T-cell (primary cell): ENCODE measurements around the gene H6PD. TPM values are rescaled to one million over a fixed set of nuclear protein-coding genes. Genes with fewer than 3 reads are reported as not detected.
A peak's percentile ranks its signal among the peaks of the same experiment; 100 is the strongest.

Source experiments
- ATAC-seq, 4 experiments: fragments of 200-7000 bp in 3 of 4; fragments of 150-1000 bp in 1 of 4; cut with Tn5 transposase; replicated peaks in 1 of 4; 1 replicate in 3 of 4; 2 replicates in 1 of 4; pipeline ENCODE4 v1.10.0; 2021; ENCODE audit warnings: moderate library complexity in 3 of 4, mild to moderate bottlenecking in 2 of 4, moderate number of reproducible peaks in 1 of 4
- CTCF ChIA-PET, 2 donors: fragments of 300-600 bp; sonication (Branson Sonifier 250); formaldehyde crosslinking; loops; one replicate each; lab custom pipeline; 2022; ENCODE audit warnings: antibody characterized with exemption in 2 of 2; lab: Charles Lee
- POLR2A ChIA-PET, 2 donors: fragments of 300-600 bp; sonication (Branson Sonifier 250); formaldehyde crosslinking; loops; one replicate each; lab custom pipeline; 2022; ENCODE audit warnings: antibody characterized with exemption in 2 of 2; lab: Charles Lee
- DNase-seq, 35 experiments: peaks; one replicate each; pipeline versions ENCODE4 v3.0.0 to v3.0.0-alpha.2; 2013 to 2023
- H3K27ac ChIP-seq: one replicate; pipeline ENCODE4 v1.5.1; 2013; ENCODE audit warnings: low read length
- H3K27me3 ChIP-seq, 2 experiments: replicated peaks in 1 of 2; 1 replicate in 1 of 2; 2 replicates in 1 of 2; pipeline versions ENCODE4 v1.6.1 to v1.7.0; 2013; ENCODE audit warnings: low read length in 1 of 2, mixed read lengths in 1 of 2; ENCODE audit not compliant: control insufficient read depth in 2 of 2, insufficient read depth in 2 of 2; ENCODE audit errors: extremely low read depth in 1 of 2
- H3K36me3 ChIP-seq, 2 donors: 1 replicate in 1 of 2; 2 replicates in 1 of 2; pipeline versions ENCODE4 v1.6.1 to v1.7.0; 2013; ENCODE audit warnings: low read length in 1 of 2; ENCODE audit not compliant: control insufficient read depth in 2 of 2, insufficient read depth in 1 of 2; ENCODE audit errors: extremely low read depth in 1 of 2
- H3K4me1 ChIP-seq, 2 experiments: 1 replicate in 1 of 2; 2 replicates in 1 of 2; pipeline versions ENCODE4 v1.6.1 to v1.7.0; 2013; ENCODE audit warnings: low read length in 2 of 2, mixed read lengths in 1 of 2; ENCODE audit not compliant: insufficient read depth in 2 of 2, control insufficient read depth in 1 of 2; ENCODE audit errors: extremely low read depth in 1 of 2
- H3K4me3 ChIP-seq, 2 donors: 1 replicate in 1 of 2; 2 replicates in 1 of 2; pipeline versions ENCODE4 v1.5.1 to v1.7.0; 2013; ENCODE audit warnings: mild to moderate bottlenecking in 2 of 2, low read length in 1 of 2, moderate library complexity in 1 of 2; ENCODE audit not compliant: control insufficient read depth in 1 of 2; ENCODE audit errors: extremely low read depth in 1 of 2
- H3K9me3 ChIP-seq: 2 replicates; pipeline ENCODE4 v1.7.0; 2013
- H3K27ac Mint-ChIP-seq, 2 donors: one replicate each; pipeline ENCODE4 v1.8.0; 2020 to 2021; ENCODE audit warnings: mild to moderate bottlenecking in 2 of 2, mixed read lengths in 2 of 2
- H3K27me3 Mint-ChIP-seq, 2 donors: one replicate each; pipeline ENCODE4 v1.8.0; 2021 to 2022; ENCODE audit warnings: mixed read lengths in 2 of 2
- H3K36me3 Mint-ChIP-seq: one replicate; pipeline ENCODE4 v1.8.0; 2021; ENCODE audit warnings: mixed read lengths
- H3K4me1 Mint-ChIP-seq, 3 donors: one replicate each; pipeline ENCODE4 v1.8.0; 2020 to 2022; ENCODE audit warnings: mixed read lengths in 3 of 3, mild to moderate bottlenecking in 1 of 3
- H3K4me3 Mint-ChIP-seq, 3 donors: one replicate each; pipeline ENCODE4 v1.8.0; 2020 to 2022; ENCODE audit warnings: mild to moderate bottlenecking in 3 of 3, mixed read lengths in 3 of 3, moderate library complexity in 3 of 3
- H3K9me3 Mint-ChIP-seq, 3 donors: one replicate each; pipeline ENCODE4 v1.8.0; 2020 to 2022; ENCODE audit warnings: mixed read lengths in 3 of 3
- WGBS: methylation state at CpG from one replicate; pipeline ENCODE4 v1.1.5; 2013; ENCODE audit warnings: missing lambda C conversion rate; ENCODE audit not compliant: insufficient coverage; 5-methylcytosine and 5-hydroxymethylcytosine counted together
- total RNA-seq, 35 experiments: library from RNA in 6 of 35; stranded (reverse) in 6 of 35; fragments of 120-200 nt in 1 of 35; gene quantifications; one replicate each; pipeline versions ENCODE4 v1.2.1 to v1.2.4 and lab custom pipeline; 2013 to 2026

The H6PD gene
- total RNA-seq, 5 donors from 2014 or later (not counting 1 experiment from before 2014, with no cell fraction given): 17.6 to 26.5 (median 23.9) TPM

- Mint-ChIP-seq H3K4me1 (peaks cover 29 to 32% (median 31%) of the 10 kb centered on the region in 3 donors), H3K27ac (no peak overlapping the region), H3K4me3 (no peak overlapping the region), H3K9me3 (no peaks in the 10 kb centered on the region), H3K36me3 (no peaks in the 10 kb centered on the region), H3K27me3 (peaks cover 69 to 90% of the 10 kb centered on the region in 2 donors)
- H3K27ac ChIP-seq: no peak overlapping the region
- ChIA-PET POLR2A (no interaction called here), CTCF (no interaction called here)
- ATAC-seq (peak; percentile 51 to 73 (median 65)), DNase-seq (peak in 15 of 35 experiments; percentile 10 to 42 (median 17))
- no peaks in the 10 kb centered on the region for H3K36me3 ChIP-seq
- 7% methylated on average over 5 of the region's 11 CpGs for WGBS
- H3K4me1 ChIP-seq: peaks cover 7 to 31% of the 10 kb centered on the region in 2 experiments
- H3K27me3 ChIP-seq: peaks cover 12 to 72% of the 10 kb centered on the region in 2 experiments
- no peak overlapping the region for H3K4me3 ChIP-seq
- H3K9me3 ChIP-seq: no peaks in the 10 kb centered on the region
Observed at GRCh38 chr1:9203511-9203982, 31.0 kb upstream of the H6PD start.

- Histone ChIP-seq H3K4me1 (peaks cover 7 to 31% of the 10 kb centered on the region in 2 experiments), H3K36me3 (no peaks in the 10 kb centered on the region), H3K27ac (no peak overlapping the region), H3K4me3 (no peak overlapping the region), H3K27me3 (peaks cover 12 to 74% of the 10 kb centered on the region in 2 experiments), H3K9me3 (no peaks in the 10 kb centered on the region)
- Mint-ChIP-seq H3K27me3 (peaks cover 68 to 89% of the 10 kb centered on the region in 2 donors), H3K9me3 (no peaks in the 10 kb centered on the region), H3K27ac (no peak overlapping the region), H3K36me3 (no peaks in the 10 kb centered on the region), H3K4me3 (no peak overlapping the region), H3K4me1 (peaks cover 29 to 32% (median 31%) of the 10 kb centered on the region in 3 donors)
- 91% methylated on average over 4 of the region's 7 CpGs for WGBS
- ATAC-seq: no peak
- DNase-seq: no peak
- CTCF ChIA-PET: no interaction called here
- POLR2A ChIA-PET: no interaction called here
Observed at GRCh38 chr1:9204156-9204720, 30.3 kb upstream of the H6PD start.

- POLR2A ChIA-PET: no interaction called here
- CTCF ChIA-PET: no interaction called here
- Histone ChIP-seq H3K36me3 (no peaks in the 10 kb centered on the region), H3K27ac (no peak overlapping the region), H3K4me3 (no peak overlapping the region), H3K9me3 (no peaks in the 10 kb centered on the region), H3K27me3 (peaks cover 8 to 67% of the 10 kb centered on the region in 2 experiments), H3K4me1 (peaks cover 6 to 17% of the 10 kb centered on the region in 2 experiments)
- no peak for ATAC-seq
- H3K4me1 Mint-ChIP-seq: peaks cover 16 to 22% (median 21%) of the 10 kb centered on the region in 3 donors
- WGBS: 62% methylated on average over 2 of the region's 5 CpGs
- DNase-seq: no peak
- peaks cover 50 to 84% of the 10 kb centered on the region in 2 donors for H3K27me3 Mint-ChIP-seq
- H3K36me3 Mint-ChIP-seq: no peaks in the 10 kb centered on the region
- no peak overlapping the region for H3K4me3 Mint-ChIP-seq
- no peak overlapping the region for H3K27ac Mint-ChIP-seq
- H3K9me3 Mint-ChIP-seq: no peaks in the 10 kb centered on the region
Observed at GRCh38 chr1:9207086-9207485, 27.5 kb upstream of the H6PD start.

GRCh38 chr1:9207715-9208114, 26.9 kb upstream of the H6PD start:
- no peaks in the 10 kb centered on the region for H3K36me3 Mint-ChIP-seq
- H3K27ac Mint-ChIP-seq: no peak overlapping the region
- Histone ChIP-seq H3K4me1 (peaks cover under 1 to 11% of the 10 kb centered on the region in 2 experiments), H3K27ac (no peak overlapping the region), H3K36me3 (no peaks in the 10 kb centered on the region), H3K27me3 (peaks cover 8 to 61% of the 10 kb centered on the region in 2 experiments), H3K9me3 (no peaks in the 10 kb centered on the region), H3K4me3 (no peak overlapping the region)
- ChIA-PET POLR2A (no interaction called here), CTCF (no interaction called here)
- peaks cover 45 to 78% of the 10 kb centered on the region in 2 donors for H3K27me3 Mint-ChIP-seq
- no peak overlapping the region for H3K4me3 Mint-ChIP-seq
- DNase-seq (no peak), ATAC-seq (no peak)
- H3K4me1 Mint-ChIP-seq: peaks cover 11 to 16% (median 15%) of the 10 kb centered on the region in 3 donors
- no peaks in the 10 kb centered on the region for H3K9me3 Mint-ChIP-seq
- WGBS: 100% methylated on average over 3 of the region's 5 CpGs

GRCh38 chr1:9211291-9211811, 23.2 kb upstream of the H6PD start:
- Histone ChIP-seq H3K27me3 (peaks cover under 1 to 38% of the 10 kb centered on the region in 2 experiments), H3K36me3 (no peaks in the 10 kb centered on the region), H3K4me1 (no peaks in the 10 kb centered on the region), H3K9me3 (no peaks in the 10 kb centered on the region), H3K4me3 (no peak overlapping the region), H3K27ac (no peak overlapping the region)
- ATAC-seq: no peak
- no peaks in the 10 kb centered on the region for H3K9me3 Mint-ChIP-seq
- peaks cover 20 to 44% of the 10 kb centered on the region in 2 donors for H3K27me3 Mint-ChIP-seq
- H3K27ac Mint-ChIP-seq: no peak overlapping the region
- 74% methylated on average over 9 of the region's 13 CpGs for WGBS
- ChIA-PET CTCF (no interaction called here), POLR2A (interaction anchor here in 1 of 2 donors (0.6 kb wide), 1 partner anchor 69 kb away, joined by 4 read pairs; no protein-coding TSS in a partner anchor)
- H3K36me3 Mint-ChIP-seq: no peaks in the 10 kb centered on the region
- H3K4me3 Mint-ChIP-seq: no peak overlapping the region
- no peaks in the 10 kb centered on the region for H3K4me1 Mint-ChIP-seq
- DNase-seq: no peak

GRCh38 chr1:9212735-9213134, 21.8 kb upstream of the H6PD start:
- no peaks in the 10 kb centered on the region for H3K4me1 ChIP-seq
- ATAC-seq (no peak), DNase-seq (no peak)
- H3K27me3 ChIP-seq: peaks cover 0 to 34% of the 10 kb centered on the region in 2 experiments
- no peaks in the 10 kb centered on the region for H3K36me3 ChIP-seq
- no peak overlapping the region for H3K4me3 Mint-ChIP-seq
- ChIA-PET POLR2A (no interaction called here), CTCF (no interaction called here)
- H3K27ac Mint-ChIP-seq: no peak overlapping the region
- H3K27me3 Mint-ChIP-seq: peaks cover 11 to 31% of the 10 kb centered on the region in 2 donors
- no peak overlapping the region for H3K4me3 ChIP-seq
- no peak overlapping the region for H3K27ac ChIP-seq
- no peaks in the 10 kb centered on the region for H3K9me3 Mint-ChIP-seq
- H3K36me3 Mint-ChIP-seq: no peaks in the 10 kb centered on the region
- no peaks in the 10 kb centered on the region for H3K4me1 Mint-ChIP-seq
- WGBS: no CpG with 5 or more reads among the region's 3 CpGs
- H3K9me3 ChIP-seq: no peaks in the 10 kb centered on the region
